ENCODE measurements around the gene ABCC11. TPM values are rescaled to one million over a fixed set of nuclear protein-coding genes. Genes with fewer than 3 reads are reported as not detected.

Gene ABCC11
- total and polyA plus RNA-seq, 2 of the 13 experiments (the other 11 are each of a cell fraction or from before 2014, with no cell fraction given) = 1.0 to 1.4 TPM

- TF ChIP-seq ATF2 (CRISPR knock-in tag; IDR thresholded peaks at IDR 0.05) (peak; percentile 81), MIXL1 (CRISPR knock-in tag; IDR thresholded peaks at IDR 0.05) (peak; percentile 88), CENPBD1 (CRISPR knock-in tag; IDR thresholded peaks at IDR 0.05; ENCODE audit: borderline replicate concordance, low read depth) (no peak; the same call in 1 of the 2 replicates), ADNP (CRISPR knock-in tag; IDR thresholded peaks at IDR 0.05) (no peak; the same call in 1 of the 2 replicates), ZZZ3 (CRISPR knock-in tag; IDR thresholded peaks at IDR 0.05; ENCODE audit: borderline replicate concordance) (peak; percentile 85; the same call in 1 of the 2 replicates), SIX1 (CRISPR knock-in tag; IDR thresholded peaks at IDR 0.05; ENCODE audit: borderline replicate concordance) (no peak; the same call in 1 of the 2 replicates), HNRNPL (IDR thresholded peaks at IDR 0.05; ENCODE audit: low read depth, low read length) (peak; percentile 73; the same call in 1 of the 2 replicates), ZNF354B (CRISPR knock-in tag; IDR thresholded peaks at IDR 0.05) (no peak; the same call in 1 of the 2 replicates), ZNF574 (CRISPR knock-in tag; IDR thresholded peaks at IDR 0.05) (peak; percentile 96), ATF6 (CRISPR knock-in tag; conservative IDR thresholded peaks at IDR 0.05) (no peak), CHD4 (IDR thresholded peaks at IDR 0.05; ENCODE audit: borderline replicate concordance, low read length) (no peak), REPIN1 (CRISPR knock-in tag; IDR thresholded peaks at IDR 0.05; ENCODE audit: borderline replicate concordance, low read depth) (no peak; the same call in 1 of the 2 replicates), ZNF496 (CRISPR knock-in tag; IDR thresholded peaks at IDR 0.05; ENCODE audit: insufficient replicate concordance) (no peak), SMAD1 (CRISPR knock-in tag; IDR thresholded peaks at IDR 0.05; ENCODE audit: borderline replicate concordance, low read depth) (peak; percentile 79; the same call in 1 of the 2 replicates), TARDBP (CRISPR knock-in tag; IDR thresholded peaks at IDR 0.05) (peak; percentile 94), MYPOP (CRISPR knock-in tag; IDR thresholded peaks at IDR 0.05) (0 out of 2 replicates have a peak, but pooled peaks have one; percentile 32), SNAPC5 (CRISPR knock-in tag; IDR thresholded peaks at IDR 0.05; ENCODE audit: borderline replicate concordance) (no peak), RARA (CRISPR knock-in tag; IDR thresholded peaks at IDR 0.05) (peak; percentile 78)
Observed at GRCh38 chr16:48244080-48244862, 3.1 kb downstream of the ABCC11 start, which contains the start of gene LONP2 (continued).

Measured in HepG2 (cell line).